HG03520 (cell line): ENCODE results near the gene POC1B.

Experiments used
- ATAC-seq: cut with Tn5 transposase; IDR thresholded peaks from one replicate; pipeline ENCODE4 v1.9.1; 2021; ENCODE audit warnings: mild to moderate bottlenecking, moderate library complexity; ENCODE audit not compliant: unreplicated experiment

Gene POC1B

GRCh38 chr12:89525824-89526770, at the start of gene POC1B:
POC1B (minus strand) TSS chr12:89526047; CDS start chr12:89525895, 152 bp downstream.
- peak; percentile 52 for ATAC-seq

GRCh38 chr12:89575374-89575773, 49.5 kb upstream of the POC1B start:
- no peak for ATAC-seq

DNA sequence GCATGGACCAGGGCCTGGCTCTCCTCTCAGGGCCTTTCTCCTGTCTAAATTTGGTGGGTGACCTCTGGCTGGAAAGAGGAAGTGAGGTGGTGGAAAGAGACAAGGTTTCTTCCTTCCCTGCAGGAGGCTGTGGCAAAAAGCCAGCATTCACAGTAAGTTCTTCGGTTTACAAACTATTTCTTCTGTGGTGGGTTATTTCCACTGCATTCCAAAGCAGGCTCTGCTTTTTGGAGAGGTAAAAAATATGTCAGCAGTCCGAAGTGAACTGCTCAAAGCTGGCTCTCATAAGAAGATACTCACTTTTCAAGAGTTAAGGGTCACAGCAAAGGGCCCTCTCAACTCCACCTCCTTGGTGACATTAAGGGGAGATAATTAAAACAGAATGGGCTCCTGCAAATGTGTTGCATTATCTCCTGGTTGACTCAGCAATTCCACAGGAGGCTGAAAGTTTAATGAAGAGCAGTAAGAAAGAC, 48.9 kb upstream of the POC1B start:
- ATAC-seq = no peak

GRCh38 chr12:89573051-89573810, 47.4 kb upstream of the POC1B start:
- no peak for ATAC-seq

DNA sequence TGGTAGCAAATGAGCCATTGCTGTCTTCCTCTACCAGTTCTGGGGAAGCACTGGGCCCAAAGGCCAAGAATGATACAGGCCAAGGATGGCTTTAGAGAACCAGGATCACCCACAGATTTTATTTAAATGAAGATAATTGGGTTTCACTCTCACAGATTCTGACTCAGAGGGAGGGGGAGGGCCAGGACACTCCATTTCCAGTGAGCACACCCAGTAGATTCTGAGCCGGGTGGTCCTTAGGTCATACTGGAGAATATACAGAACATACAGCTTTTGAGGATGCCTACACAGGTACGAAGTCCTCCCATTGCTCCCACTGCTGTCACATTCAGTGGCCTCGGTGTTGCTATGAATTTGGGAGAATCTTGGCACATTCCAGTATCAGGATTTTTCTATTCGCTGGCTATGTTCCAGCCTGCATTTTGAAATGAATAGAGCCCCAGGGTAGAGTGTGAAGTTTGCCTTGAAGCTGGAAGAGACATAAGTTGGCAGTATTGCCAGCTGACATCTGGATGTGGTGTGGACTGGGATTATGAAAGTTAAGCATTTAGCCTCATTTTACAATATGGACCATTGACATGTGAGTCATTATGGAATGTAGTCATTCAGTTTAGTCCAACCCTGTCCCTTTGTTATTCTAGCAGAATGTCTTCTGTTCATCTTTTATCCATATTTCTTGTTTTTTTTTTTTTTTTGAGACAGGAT, 45.8 kb upstream of the POC1B start:
- no peak for ATAC-seq

DNA sequence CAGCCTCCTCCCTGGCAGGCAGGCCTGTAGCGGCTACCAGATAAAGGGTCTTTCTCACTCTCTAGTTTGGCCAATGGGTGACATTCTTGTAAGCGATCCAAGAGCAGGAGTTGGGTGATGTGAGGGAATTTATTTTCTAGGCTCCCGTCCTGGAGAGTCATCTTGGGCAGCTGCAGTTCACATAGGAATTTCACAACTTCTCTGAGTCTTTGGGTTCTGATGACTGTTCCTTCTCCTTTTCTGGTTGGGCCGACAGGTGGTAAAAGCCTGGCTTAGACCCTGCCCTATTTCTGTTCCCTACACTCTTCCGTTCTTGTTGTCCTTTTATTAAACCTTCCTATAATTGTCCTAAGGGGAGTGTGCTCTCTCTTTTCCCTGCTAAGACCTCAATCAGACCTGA, 42.6 kb upstream of the POC1B start:
- no peak for ATAC-seq

DNA sequence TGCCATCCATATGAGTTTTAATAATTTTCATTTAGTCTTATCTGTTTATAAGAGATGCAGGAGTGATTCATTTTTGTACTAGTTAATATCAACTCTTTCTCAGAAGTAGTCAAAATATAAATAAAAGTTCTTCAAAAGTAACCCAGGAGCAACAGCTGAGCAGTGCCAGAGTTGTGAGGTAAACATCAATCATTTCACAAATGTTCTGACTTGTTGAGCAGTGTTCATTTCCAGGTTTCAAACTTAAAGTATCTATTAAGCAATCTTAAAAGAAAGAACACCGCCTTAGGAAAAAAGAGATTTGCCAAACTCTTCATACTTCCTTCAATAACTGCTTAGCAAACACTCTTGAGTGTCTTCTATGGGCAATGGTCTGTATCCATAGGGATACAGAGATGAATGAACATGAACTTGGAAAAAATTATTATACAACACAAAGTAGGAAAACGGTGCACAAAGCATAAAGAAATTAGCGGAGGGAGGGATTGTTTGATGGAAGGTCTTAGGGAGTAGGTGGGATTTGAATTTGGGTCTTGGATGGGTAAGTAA, 41.9 kb upstream of the POC1B start:
- ATAC-seq = no peak

GRCh38 chr12:89566615-89567014, 40.8 kb upstream of the POC1B start:
- ATAC-seq = no peak

DNA sequence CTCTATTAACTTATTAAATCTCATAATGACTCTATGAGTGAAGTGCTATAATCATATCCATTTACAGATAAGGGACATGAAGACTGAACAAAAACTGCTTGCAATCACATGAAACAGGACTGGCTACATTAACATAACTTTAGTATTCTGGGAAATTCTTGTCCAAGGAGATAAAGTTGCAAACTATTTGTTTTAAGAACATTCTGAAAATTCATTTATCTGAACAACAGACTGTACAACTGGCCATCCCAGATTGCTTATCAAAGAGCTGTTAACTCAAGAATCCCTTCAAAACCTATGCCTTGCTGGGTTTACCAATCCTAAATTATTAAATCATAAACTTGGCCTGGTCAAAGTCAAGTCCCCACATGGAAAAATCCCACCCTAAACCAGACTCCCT, 39.2 kb upstream of the POC1B start:
- ATAC-seq = no peak

- ATAC-seq = no peak
Observed at GRCh38 chr12:89559753-89560152, 33.9 kb upstream of the POC1B start.

DNA sequence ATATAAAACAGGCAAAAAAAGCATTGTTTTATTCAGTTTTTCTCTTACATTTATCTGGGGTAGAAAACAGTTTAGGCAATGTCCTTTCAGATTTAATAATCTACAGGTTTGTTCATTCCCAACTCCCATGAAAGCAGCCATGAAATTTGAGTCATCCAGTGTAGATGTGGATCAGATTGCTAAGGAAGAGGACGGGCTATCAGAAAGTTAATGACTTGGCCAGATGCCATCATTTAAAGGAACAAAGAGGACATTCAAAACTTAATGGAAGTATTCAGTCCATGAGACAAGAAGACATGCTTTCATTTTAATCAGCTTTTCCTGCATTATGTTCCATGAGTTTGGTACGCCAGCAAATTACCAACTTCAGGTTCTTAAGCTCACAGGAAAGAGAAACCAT, 31.1 kb upstream of the POC1B start:
- no peak for ATAC-seq

DNA sequence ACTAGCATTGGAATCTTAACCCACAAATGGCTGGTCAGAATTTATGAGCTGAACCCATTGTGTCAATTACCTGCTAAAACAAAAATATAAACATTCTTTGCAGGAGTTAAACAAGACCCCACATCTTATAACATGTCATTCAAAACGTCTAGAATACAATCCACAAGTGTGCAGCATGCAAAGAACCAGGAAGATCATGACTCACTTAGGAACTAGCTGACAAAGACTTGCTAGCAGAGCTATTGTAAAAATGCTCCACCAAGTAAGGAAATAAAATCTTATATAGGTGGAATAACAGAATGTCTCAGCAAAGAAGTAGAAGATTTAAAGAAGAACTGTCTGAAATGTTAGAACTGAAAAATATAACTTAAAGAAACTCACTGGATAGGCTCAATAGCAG, 26.5 kb upstream of the POC1B start:
- no peak for ATAC-seq

GRCh38 chr12:89551747-89552146, 25.9 kb upstream of the POC1B start:
- no peak for ATAC-seq

GRCh38 chr12:89547101-89547500, 21.3 kb upstream of the POC1B start:
- ATAC-seq = no peak

DNA sequence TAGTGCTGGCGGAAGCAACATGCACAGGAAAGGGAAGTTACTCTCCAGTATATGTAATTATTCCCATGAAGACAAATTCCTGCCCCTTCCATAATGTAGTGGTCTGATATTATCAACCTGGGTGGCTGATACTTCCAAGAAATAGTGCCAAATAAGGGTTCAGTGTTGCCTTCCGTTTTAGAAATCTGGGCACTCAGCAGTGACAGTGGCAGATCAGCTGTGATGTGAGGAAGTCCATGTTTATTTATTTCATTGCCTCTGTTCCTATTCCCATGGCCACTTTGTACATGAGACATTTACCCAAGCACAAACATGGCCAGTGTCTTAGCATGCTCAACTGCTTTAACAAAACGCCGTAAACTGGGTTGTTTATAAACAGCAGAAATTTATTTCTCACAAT, 20.3 kb upstream of the POC1B start:
- ATAC-seq = no peak

- ATAC-seq = no peak
Observed at GRCh38 chr12:89544681-89545184, 18.9 kb upstream of the POC1B start.

- ATAC-seq = no peak
Observed at GRCh38 chr12:89544022-89544421, 18.2 kb upstream of the POC1B start.

DNA sequence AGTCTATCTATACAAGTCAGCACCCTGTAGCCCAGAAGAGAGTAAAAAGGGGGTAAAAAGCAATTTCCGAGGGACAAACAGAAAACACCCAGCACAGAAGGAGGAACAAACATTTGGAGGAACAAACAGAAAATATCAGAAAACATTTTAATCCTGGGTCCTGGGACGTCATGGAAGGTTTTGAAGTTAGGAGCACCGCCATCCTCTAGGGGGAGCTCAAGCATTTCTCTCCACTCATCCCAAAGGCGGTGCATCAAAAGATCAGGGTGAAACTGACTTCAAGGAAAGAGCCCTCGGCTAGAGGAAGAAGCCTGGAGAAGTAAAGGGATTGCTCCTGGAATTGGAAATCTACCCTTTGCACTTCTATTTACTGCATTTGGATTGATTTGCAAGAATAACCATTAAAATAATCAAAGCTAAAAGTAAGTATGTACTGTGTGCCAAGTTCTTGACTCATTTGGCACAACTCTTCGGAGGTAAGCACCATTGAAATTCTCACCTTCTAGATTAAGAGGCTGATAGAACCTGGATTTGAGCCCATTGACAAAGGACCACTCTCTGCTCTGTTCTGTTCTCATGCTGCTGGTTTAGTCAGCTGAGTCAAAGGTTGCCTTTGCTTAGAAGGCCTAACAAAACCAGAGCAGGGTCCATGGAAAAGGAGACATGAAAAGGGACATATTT, 17.2 kb upstream of the POC1B start:
- ATAC-seq = peak; percentile 88

GRCh38 chr12:89542236-89542635, 16.4 kb upstream of the POC1B start:
- no peak for ATAC-seq

DNA sequence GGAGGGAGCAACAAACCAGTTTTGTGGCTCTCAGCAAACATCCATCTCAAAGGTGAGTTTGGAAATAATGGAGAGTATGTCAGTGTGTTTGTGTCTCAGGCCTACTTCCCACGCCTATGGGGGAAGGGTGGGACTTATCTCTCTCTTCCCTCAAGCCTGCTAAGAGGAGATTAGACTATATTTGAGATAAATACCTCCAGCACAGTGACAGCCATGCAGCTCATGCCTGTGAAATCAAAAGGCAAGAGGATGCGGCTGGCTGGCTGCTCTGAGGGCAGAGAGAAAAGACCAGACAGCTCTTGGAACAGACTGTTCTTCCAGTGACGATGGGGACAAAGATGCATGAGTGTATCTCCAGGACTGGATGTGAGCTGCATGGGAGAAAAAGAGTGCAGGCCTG, 14.7 kb upstream of the POC1B start:
- no peak for ATAC-seq
